ENCODE data around the gene KCNJ18.
"Not testable (repeated sequence)": the region's sequence is repeated elsewhere in the genome, so short reads cannot be mapped to it uniquely, and the experiment has no call there.

The KCNJ18 gene

DNA sequence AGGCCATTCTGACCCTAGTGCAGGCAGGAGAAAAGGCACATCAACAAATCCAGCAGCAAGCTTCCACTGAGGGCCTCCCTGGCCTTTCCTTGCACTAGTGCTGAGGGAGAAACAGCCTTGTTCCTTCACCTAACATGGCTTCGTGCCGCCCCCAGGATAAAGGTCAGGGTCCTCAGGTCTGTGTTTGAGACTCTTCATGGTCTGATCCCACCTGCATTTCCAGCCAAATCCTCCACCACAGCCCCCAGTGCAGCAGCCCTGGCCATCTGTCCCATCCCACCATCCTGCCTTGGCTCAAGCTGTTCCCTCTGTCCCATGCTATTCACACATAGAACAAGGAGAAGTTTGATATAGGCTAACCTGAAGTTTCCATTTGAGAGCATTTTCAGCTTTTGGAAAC lies 20.9 kb upstream of the KCNJ18 start:
- ATAC-seq: not testable (repeated sequence)

DNA sequence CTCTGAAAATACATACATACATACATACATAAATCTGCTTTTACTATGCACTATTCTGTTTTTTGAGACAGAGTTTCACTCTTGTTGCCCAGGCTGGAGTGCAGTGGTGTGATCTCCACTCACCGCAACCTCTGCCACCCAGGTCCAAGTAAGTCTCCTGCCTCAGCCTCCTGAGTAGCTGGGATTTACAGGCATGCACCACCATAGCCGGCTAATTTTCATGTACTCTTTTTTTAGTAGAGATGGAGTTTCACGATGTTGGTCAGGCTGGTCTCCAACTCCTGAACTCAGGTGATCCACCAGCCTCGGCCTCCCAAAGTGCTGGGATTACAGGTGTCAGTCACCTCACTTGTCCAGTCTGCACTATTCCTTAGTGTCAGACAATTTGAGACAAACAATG lies 20.5 kb upstream of the KCNJ18 start:
- ATAC-seq: not testable (repeated sequence)

- not testable (repeated sequence) for ATAC-seq
These were observed 18.7 kb upstream of the KCNJ18 start for GRCh38 chr17:21673451-21674241.

DNA sequence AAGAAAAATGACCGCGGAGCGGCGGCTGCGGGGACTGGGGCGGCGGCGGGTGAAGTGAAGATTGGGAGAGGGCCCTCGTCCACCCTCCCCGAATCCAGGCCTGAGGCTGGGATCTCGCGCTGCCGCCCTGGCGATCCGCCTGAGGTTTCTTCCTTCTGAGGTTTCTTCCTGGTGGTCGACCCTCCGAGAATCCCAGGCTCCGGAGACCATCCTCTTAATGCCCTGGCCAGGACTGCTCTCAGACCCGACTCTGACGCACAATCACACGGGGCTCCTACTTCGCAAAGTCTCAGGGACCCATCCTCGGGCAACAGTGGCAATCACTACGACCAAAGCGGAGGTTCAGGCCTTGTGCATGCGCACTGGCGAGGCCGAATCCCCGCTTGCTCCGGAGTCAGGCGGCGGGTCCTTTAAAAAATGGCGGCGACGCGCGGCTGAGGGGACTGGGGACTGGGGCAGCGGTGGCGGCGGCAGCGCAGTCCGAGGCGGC lies 18.0 kb upstream of the KCNJ18 start:
- ATAC-seq: no peak

GRCh38 chr17:21674891-21675738 lies 17.2 kb upstream of the KCNJ18 start:
- not testable (repeated sequence) for ATAC-seq

GRCh38 chr17:21675739-21676130 lies 16.6 kb upstream of the KCNJ18 start:
- ATAC-seq: not testable (repeated sequence)

- no peak for ATAC-seq
These were observed 15.8 kb upstream of the KCNJ18 start for GRCh38 chr17:21676281-21677111.

DNA sequence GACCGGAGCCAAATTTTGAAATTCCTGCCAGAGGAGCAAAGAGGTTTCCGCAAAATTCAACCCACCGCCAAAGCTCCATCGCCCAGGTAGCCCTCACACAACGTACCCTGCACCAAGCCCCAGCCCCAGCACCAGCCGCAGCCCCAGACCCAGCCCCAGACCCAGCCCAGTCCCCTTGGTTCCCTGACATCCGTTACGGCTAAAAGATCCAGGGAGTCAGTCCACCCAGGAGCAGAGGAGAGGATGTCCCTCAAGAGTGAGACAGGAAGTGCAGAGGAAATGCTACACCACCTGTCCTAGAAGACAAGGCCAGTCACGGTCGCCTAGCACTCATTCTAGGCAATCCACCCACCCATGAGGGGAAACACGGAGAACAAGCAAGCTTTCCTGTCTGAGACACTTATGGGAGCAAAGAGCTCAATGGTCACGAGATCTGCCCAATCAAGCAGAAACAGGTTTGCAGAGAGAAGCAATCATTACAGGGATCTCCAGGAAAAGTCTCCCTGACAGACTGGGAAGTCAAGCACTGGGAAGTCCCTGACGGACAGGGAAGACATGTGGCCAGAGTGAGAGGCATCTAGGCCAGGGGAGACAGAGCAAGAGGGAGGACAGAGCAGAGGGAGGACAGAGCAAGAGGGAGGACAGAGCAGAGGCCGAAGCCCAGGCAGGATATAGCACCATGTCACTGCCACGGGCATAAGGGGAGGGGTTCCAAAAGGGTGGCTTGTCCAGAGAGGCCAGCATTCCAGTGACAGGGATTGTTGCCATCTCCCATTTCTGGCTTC lies 15.0 kb upstream of the KCNJ18 start:
- ATAC-seq: no peak

DNA sequence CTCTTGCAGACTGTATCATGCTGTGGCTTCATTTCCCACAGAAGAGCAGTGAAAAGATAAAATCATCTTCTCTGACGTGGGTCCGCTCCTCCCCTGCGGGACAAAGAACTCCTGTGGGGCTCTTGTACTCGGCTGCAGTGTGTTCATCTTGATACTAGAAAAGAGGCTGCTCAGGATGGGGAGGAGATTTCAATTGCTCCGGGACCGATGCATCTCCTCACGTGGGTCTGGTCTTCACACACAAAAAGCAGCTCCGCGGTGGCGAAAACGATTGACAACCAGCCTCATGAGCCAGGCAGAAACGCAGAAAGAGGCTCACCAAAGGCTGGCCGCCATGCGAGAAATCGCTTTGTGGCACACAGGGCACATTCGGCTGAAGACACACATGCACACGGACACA lies 14.4 kb upstream of the KCNJ18 start:
- no peak for ATAC-seq

GRCh38 chr17:21678393-21679081 lies 13.8 kb upstream of the KCNJ18 start:
- ATAC-seq: no peak

- ATAC-seq: no peak
These were observed 12.8 kb upstream of the KCNJ18 start for GRCh38 chr17:21679256-21680146.

DNA sequence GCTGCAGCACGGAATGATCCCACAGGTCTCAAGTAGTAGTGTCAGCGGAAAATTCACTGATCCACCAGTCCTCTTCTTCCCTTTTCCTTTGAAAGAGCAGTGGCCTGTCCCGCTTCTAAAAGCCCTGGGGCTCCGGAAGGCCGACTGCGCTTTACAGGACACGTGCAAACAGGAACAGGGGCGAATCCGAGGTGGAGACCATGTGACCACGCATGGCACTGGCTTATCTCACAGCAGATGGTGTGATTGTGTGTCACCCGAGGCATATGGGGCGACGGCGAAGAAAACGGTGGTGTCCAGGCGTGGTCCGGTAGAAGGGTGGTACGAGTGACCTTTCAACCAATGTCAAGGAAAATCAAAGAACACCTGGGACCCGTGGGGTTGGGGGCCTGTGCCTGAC lies 12.0 kb upstream of the KCNJ18 start:
- no peak for ATAC-seq

DNA sequence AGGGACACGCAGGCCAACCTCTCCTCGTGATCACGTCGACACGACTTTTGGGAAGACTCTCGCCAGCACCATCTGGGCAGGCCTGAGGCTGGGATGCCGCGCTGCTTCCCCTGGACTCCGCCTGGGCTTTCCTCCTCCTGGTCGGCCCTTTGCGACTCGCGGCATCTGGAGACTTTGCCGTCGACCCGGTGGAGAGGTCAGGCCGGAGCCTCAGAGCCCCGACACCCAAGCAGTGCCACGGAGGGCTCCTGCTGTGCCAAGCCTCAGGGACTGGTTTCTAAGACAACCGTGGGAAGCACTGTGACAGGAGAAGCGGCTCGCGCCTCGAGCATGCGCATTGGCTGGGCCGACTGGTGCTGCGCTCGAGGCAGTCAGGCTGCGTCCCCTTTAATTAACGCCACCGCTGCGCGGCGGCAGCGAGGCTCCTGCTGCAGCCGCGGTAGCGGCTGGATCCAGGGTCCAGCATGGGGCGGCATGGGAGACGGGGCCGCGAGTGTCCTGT lies 11.4 kb upstream of the KCNJ18 start:
- ATAC-seq: not testable (repeated sequence)

DNA sequence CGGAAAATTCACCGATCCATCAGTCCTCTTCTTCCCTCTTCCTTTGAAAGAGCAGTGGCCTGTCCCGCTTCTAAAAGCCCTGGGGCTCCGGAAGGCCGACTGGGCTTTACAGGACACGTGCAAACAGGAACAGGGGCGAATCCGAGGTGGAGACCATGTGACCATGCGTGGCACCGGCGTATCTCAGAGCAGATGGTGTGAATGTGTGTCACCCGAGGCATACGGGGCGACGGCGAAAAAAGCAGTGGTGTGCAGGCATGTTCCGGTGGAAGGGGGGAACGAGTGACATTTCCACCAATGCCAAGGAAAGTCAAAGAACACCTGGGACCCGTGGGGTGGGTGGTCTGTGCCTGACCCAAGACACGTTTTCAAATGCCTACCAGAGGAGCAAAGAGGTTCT lies 10.7 kb upstream of the KCNJ18 start:
- not testable (repeated sequence) for ATAC-seq

DNA sequence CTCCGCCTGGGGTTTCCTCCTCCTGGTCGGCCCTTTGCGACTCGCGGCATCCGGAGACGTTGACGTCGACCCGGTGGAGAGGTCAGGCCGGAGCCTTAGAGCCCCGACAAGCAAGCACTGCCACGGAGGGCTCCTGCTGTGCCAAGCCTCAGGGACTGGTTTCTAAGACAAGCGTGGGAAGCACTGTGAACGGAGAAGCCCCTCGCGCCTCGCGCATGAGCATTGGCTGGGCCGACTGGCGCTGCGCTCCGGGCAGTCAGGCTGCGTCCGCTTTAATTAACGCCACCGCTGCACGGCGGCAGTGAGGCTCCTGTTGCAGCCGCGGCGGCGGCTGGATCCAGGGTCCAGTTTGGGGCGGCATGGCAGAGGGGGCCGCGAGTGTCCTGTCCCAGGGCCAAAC lies 10.2 kb upstream of the KCNJ18 start:
- ATAC-seq: not testable (repeated sequence)

DNA sequence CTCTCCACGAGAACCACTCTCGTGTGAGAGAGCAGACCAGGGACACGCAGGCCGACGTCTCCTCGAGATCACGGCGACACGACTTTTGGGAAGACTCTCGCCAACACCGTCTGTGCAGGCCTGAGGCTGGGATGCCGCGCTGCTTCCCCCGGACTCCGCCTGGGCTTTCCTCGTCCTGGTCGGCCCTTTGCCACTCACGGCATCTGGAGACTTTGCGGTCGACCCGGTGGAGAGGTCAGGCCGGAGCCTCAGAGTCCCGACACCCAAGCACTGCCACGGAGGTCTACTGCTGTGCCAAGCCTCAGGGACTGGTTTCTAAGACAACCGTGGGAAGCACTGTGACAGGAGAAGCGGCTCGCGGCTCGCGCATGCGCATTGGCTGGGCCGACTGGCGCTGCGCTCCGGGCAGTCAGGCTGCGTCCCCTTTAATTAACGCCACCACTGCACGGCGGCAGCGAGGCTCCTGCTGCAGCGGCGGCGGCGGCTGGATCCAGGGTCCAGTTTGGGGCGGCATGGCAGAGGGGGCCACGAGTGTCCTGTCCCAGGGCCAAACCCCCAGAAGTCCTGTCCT lies 9.1 kb upstream of the KCNJ18 start:
- ATAC-seq: not testable (repeated sequence)

DNA sequence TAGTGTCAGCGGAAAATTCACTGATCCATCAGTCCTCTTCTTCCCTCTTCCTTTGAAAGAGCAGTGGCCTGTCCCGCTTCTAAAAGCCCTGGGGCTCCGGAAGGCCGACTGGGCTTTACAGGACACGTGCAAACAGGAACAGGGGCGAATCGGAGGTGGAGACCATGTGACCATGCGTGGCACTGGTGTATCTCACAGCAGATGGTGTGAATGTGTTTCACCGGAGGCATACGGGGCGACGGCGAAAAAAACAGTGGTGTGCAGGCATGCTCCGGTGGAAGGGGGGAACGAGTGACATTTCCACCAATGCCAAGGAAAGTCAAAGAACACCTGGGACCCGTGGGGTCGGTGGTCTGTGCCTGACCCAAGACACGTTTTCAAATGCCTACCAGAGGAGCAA lies 8.4 kb upstream of the KCNJ18 start:
- ATAC-seq: not testable (repeated sequence)

DNA sequence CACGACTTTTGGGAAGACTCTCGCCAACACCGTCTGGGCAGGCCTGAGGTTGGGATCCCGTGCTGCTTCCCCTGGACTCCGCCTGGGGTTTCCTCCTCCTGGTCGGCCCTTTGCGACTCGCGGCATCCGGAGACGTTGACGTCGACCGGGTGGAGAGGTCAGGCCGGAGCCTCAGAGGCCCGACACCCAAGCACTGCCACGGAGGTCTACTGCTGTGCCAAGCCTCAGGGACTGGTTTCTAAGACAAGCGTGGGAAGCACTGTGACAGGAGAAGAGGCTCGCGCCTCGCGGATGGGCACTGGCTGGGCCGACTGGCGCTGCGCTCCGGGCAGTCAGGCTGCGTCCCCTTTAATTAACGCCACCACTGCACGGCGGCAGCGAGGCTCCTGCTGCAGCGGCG lies 7.9 kb upstream of the KCNJ18 start:
- ATAC-seq: not testable (repeated sequence)

GRCh38 chr17:21685061-21685795 lies 7.1 kb upstream of the KCNJ18 start:
- ATAC-seq: not testable (repeated sequence)
